ENCODE measurements around the gene LGR4. TPM values are rescaled to one million over a fixed set of nuclear protein-coding genes. Genes with fewer than 3 reads are reported as not detected.
A peak's percentile ranks its signal among the peaks of the same experiment; 100 is the strongest.

The LGR4 gene
- total and polyA plus RNA-seq, 2 of the 4 experiments (the other 2 are of a cell fraction), result 2.9 to 6.8 TPM

GRCh38 chr11:27464289-27464696, 8.3 kb downstream of the LGR4 start:
- DNase-seq, result peak; percentile 44
- no peaks in the 10 kb centered on the region; the same call in 1 of the 2 replicates for H3K9me1 ChIP-seq (ENCODE audit: insufficient read depth, low read length)
- H4K91ac ChIP-seq (ENCODE audit: insufficient read depth, low read depth, low read length), result no peak overlapping the region
- no peaks in the 10 kb centered on the region for H3K27me3 ChIP-seq (ENCODE audit: control insufficient read depth, insufficient read depth, low read length)
- no peak overlapping the region for H3K4me3 ChIP-seq (ENCODE audit: insufficient read depth, low read depth, low read length)
- no peak overlapping the region for H2BK5ac ChIP-seq (ENCODE audit: low read depth, low read length, poor library complexity, severe bottlenecking)
- H2AK9ac ChIP-seq (replicated peaks; ENCODE audit: low read depth, low read length, poor library complexity), result no peak overlapping the region
- H3K4ac ChIP-seq (ENCODE audit: low read depth, low read length), result no peak overlapping the region
- ATAC-seq (ENCODE audit: low read depth), result peak; percentile 50
- no peak for TF ChIP-seq MAFK (IDR thresholded peaks at IDR 0.05; ENCODE audit: low read depth, low read length)
- peak; percentile 34; the same call in 1 of the 2 replicates for TF ChIP-seq BHLHE40 (IDR thresholded peaks at IDR 0.05; ENCODE audit: low read depth, low read length)
- peak; percentile 22; the same call in 1 of the 2 replicates for TF ChIP-seq CEBPB (IDR thresholded peaks at IDR 0.05; ENCODE audit: low read depth, low read length)
- H2BK15ac ChIP-seq (ENCODE audit: low read depth, low read length), result no peak overlapping the region
- H3K4me1 ChIP-seq (ENCODE audit: control insufficient read depth, insufficient read depth, low read length), result peaks cover 6% of the 10 kb centered on the region; the same call in 1 of the 2 replicates
- H2AFZ ChIP-seq (replicated peaks; ENCODE audit: low read length, poor library complexity), result no peak overlapping the region
- H2AK5ac ChIP-seq (ENCODE audit: low read depth, low read length), result no peak overlapping the region
- peak overlapping the region; percentile 38; the same call in 1 of the 2 replicates for H3K4me2 ChIP-seq (ENCODE audit: low read depth, low read length)
- dilution Hi-C loops (cut with HindIII; ENCODE audit: low sequenced_read_pairs, unreplicated experiment) (no loop called here), in situ Hi-C loops (cut with MboI; ENCODE audit: low sequenced_read_pairs) (no loop called here), intact Hi-C loops (cut with micrococcal nuclease) (no loop called here)
- H3K79me1 ChIP-seq (ENCODE audit: low read depth in 1 of 2, low read length in 2 of 2), result peaks cover 3 to 13% of the 10 kb centered on the region in 2 experiments; a peak in 2 of 4 replicates
- H2BK120ac ChIP-seq (ENCODE audit: low read depth, low read length), result no peak overlapping the region
- no peaks in the 10 kb centered on the region for H4K20me1 ChIP-seq (ENCODE audit: insufficient read depth, low read length)
- ChIA-PET CTCF (interaction anchor here (0.6 to 1.1 kb wide), 2 partner anchors 13 to 22 kb away, joined by 3 to 7 read pairs; no protein-coding TSS in a partner anchor), POLR2A (ENCODE audit: unreplicated experiment) (no interaction called here)
- no peak overlapping the region for H3K23ac ChIP-seq (ENCODE audit: low read depth, low read length)
- no peak overlapping the region for H4K5ac ChIP-seq (ENCODE audit: low read depth, low read length)
- H3K9ac ChIP-seq (ENCODE audit: low read depth, low read length), result no peak overlapping the region
- H3K9me3 ChIP-seq (ENCODE audit: control insufficient read depth, insufficient read depth, low read length), result no peaks in the 10 kb centered on the region
- no peak overlapping the region; a peak in 1 of 4 replicates for H4K8ac ChIP-seq (ENCODE audit: low read depth in 2 of 2, low read length in 2 of 2)
- no peak overlapping the region for H3K14ac ChIP-seq (replicated peaks; ENCODE audit: low read depth, low read length)
- no peak overlapping the region for H3K27ac ChIP-seq (ENCODE audit: insufficient read depth, low read length)
- WGBS, 2 experiments (ENCODE audit: extremely low coverage in 2 of 2, insufficient read length in 1 of 2), result no CpG with 5 or more reads among the region's 2 CpGs
- H3K18ac ChIP-seq (ENCODE audit: low read depth, low read length), result peak overlapping the region; percentile 30; the same call in 1 of the 2 replicates
- no TSS peak for BruUV-seq (replicated peaks)
- H2BK20ac ChIP-seq (ENCODE audit: low read depth, low read length), result no peak overlapping the region
- H3K56ac ChIP-seq (ENCODE audit: extremely low read depth, insufficient read depth, low read length), result no peak overlapping the region
- H3K36me3 ChIP-seq (ENCODE audit: control insufficient read depth, insufficient read depth, low read length), result no peaks in the 10 kb centered on the region

Measured in IMR-90 (cell line).